MCF 10A (cell line): ENCODE measurements around the gene ZBTB7A. TPM values are rescaled to one million over a fixed set of nuclear protein-coding genes. Genes with fewer than 3 reads are reported as not detected.

ENCODE experiments used
- BruUV-seq: library from RNA; stranded (reverse); fragments of 400-500 nt; replicated peaks from 2 replicates; lab custom pipeline; 2021; lab: Mats Ljungman, UMichigan
- CTCF ChIA-PET: fragments of 300-600 bp; sonication (Branson Sonifier 250); formaldehyde crosslinking; extraction: SDS; loops from one replicate; lab custom pipeline; 2021; ENCODE audit warnings: antibody characterized with exemption, inconsistent platforms; lab: Yijun Ruan, JAX
- POLR2A ChIA-PET: fragments of 300-600, 350-650 bp; sonication (Branson Sonifier 250); formaldehyde crosslinking; extraction: SDS; loops from one replicate; lab custom pipeline; 2020; ENCODE audit warnings: antibody characterized with exemption, inconsistent platforms; lab: Yijun Ruan, JAX
- DNase-seq: peaks from one replicate; pipeline ENCODE4 v3.0.0-alpha.2; 2018; ENCODE audit not compliant: unreplicated experiment
- H3K27ac Mint-ChIP-seq: one replicate; pipeline ENCODE4 v1.8.0; 2022; ENCODE audit warnings: mild to moderate bottlenecking, low read depth, mixed read lengths; ENCODE audit not compliant: unreplicated experiment
- H3K27me3 Mint-ChIP-seq: one replicate; pipeline ENCODE4 v1.8.0; 2022; ENCODE audit warnings: mixed read lengths; ENCODE audit not compliant: insufficient read depth, unreplicated experiment
- H3K36me3 Mint-ChIP-seq: one replicate; pipeline ENCODE4 v1.8.0; 2022; ENCODE audit warnings: mild to moderate bottlenecking, moderate library complexity, mixed read lengths; ENCODE audit not compliant: insufficient read depth, unreplicated experiment
- H3K4me1 Mint-ChIP-seq: one replicate; pipeline ENCODE4 v1.8.0; 2022; ENCODE audit warnings: mixed read lengths; ENCODE audit not compliant: insufficient read depth, unreplicated experiment
- H3K4me3 Mint-ChIP-seq: one replicate; pipeline ENCODE4 v1.8.0; 2022; ENCODE audit warnings: mild to moderate bottlenecking, moderate library complexity, mixed read lengths; ENCODE audit not compliant: unreplicated experiment
- H3K9me3 Mint-ChIP-seq: one replicate; pipeline ENCODE4 v1.8.0; 2022; ENCODE audit warnings: mixed read lengths; ENCODE audit not compliant: unreplicated experiment
- intact Hi-C: fragments of 100-400 bp; cut with micrococcal nuclease; formaldehyde crosslinking; loops from 2 replicates; pipeline ENCODE4 v1.14.1; 2022
- total RNA-seq: library from RNA; stranded (reverse); gene quantifications from 2 replicates; pipeline ENCODE4 v1.2.3, GENCODE V29; 2022
- TF ChIP-seq, protein P1 (sequence below): fragments of 200-600 bp; IDR thresholded peaks from one replicate; pipeline ENCODE4 v1.8.0; 2022; ENCODE audit warnings: antibody characterized with exemption, mild to moderate bottlenecking; ENCODE audit not compliant: unreplicated experiment

The ZBTB7A gene
- total RNA-seq, 1 experiment from 2014 or later, result 35.1 TPM

- Mint-ChIP-seq H3K27ac (no peak overlapping the region), H3K36me3 (peaks cover 39% of the 10 kb centered on the region), H3K27me3 (no peaks in the 10 kb centered on the region), H3K9me3 (no peaks in the 10 kb centered on the region), H3K4me3 (no peak overlapping the region), H3K4me1 (no peaks in the 10 kb centered on the region)
- TF ChIP-seq, protein P1, sequence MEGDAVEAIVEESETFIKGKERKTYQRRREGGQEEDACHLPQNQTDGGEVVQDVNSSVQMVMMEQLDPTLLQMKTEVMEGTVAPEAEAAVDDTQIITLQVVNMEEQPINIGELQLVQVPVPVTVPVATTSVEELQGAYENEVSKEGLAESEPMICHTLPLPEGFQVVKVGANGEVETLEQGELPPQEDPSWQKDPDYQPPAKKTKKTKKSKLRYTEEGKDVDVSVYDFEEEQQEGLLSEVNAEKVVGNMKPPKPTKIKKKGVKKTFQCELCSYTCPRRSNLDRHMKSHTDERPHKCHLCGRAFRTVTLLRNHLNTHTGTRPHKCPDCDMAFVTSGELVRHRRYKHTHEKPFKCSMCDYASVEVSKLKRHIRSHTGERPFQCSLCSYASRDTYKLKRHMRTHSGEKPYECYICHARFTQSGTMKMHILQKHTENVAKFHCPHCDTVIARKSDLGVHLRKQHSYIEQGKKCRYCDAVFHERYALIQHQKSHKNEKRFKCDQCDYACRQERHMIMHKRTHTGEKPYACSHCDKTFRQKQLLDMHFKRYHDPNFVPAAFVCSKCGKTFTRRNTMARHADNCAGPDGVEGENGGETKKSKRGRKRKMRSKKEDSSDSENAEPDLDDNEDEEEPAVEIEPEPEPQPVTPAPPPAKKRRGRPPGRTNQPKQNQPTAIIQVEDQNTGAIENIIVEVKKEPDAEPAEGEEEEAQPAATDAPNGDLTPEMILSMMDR, result no peak
- no TSS peak for BruUV-seq
- intact Hi-C loops, result no loop called here
- ChIA-PET POLR2A (no interaction called here), CTCF (no interaction called here)
- no peak for DNase-seq
Measured at GRCh38 chr19:4028334-4029246, 38.1 kb downstream of the ZBTB7A start.

GRCh38 chr19:4027146-4027545 lies 39.6 kb downstream of the ZBTB7A start:
- H3K4me1 Mint-ChIP-seq, result no peaks in the 10 kb centered on the region
- H3K27me3 Mint-ChIP-seq, result no peaks in the 10 kb centered on the region
- POLR2A ChIA-PET, result interaction anchor here (0.6 kb wide), 1 partner anchor 113 kb away, joined by 3 read pairs; no protein-coding TSS in a partner anchor
- H3K36me3 Mint-ChIP-seq, result peaks cover 41% of the 10 kb centered on the region
- TF ChIP-seq, protein P1, result no peak
- no peaks in the 10 kb centered on the region for H3K9me3 Mint-ChIP-seq
- intact Hi-C loops, result no loop called here
- CTCF ChIA-PET, result interaction anchor here (0.6 kb wide), 1 partner anchor 114 kb away, joined by 3 read pairs; no protein-coding TSS in a partner anchor
- H3K4me3 Mint-ChIP-seq, result no peak overlapping the region
- BruUV-seq, result no TSS peak
- no peak overlapping the region for H3K27ac Mint-ChIP-seq
- DNase-seq, result no peak

DNA sequence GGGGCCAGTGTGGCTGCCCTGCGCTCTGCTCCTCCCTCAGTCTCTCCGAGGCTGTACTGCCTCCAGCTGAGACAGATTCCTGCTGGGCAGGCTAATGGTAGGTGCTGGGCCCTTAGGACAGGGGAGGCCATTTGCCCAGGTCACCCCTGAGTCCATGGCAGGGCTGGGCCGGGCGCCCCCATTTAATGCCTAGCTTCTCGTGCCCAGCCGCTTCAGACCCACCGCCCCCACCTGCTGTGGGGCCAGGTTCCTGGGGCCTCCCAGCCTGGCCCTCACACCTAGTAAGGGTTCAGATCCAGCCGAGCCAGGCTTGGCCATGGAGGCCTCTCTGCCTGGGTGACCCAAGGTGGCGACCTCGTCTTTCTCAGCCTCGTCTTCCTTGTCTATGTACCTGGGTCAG lies 41.4 kb downstream of the ZBTB7A start:
- BruUV-seq, result no TSS peak
- TF ChIP-seq, protein P1, result no peak
- H3K4me1 Mint-ChIP-seq, result no peaks in the 10 kb centered on the region
- peaks cover 38% of the 10 kb centered on the region for H3K36me3 Mint-ChIP-seq
- no peaks in the 10 kb centered on the region for H3K9me3 Mint-ChIP-seq
- POLR2A ChIA-PET, result no interaction called here
- CTCF ChIA-PET, result no interaction called here
- no peaks in the 10 kb centered on the region for H3K27me3 Mint-ChIP-seq
- no peak overlapping the region for H3K27ac Mint-ChIP-seq
- DNase-seq, result no peak
- no peak overlapping the region for H3K4me3 Mint-ChIP-seq
- intact Hi-C loops, result no loop called here

GRCh38 chr19:4023600-4024398 lies 42.9 kb downstream of the ZBTB7A start:
- CTCF ChIA-PET, result no interaction called here
- no peaks in the 10 kb centered on the region for H3K27me3 Mint-ChIP-seq
- intact Hi-C loops, result no loop called here
- POLR2A ChIA-PET, result no interaction called here
- TF ChIP-seq, protein P1, result no peak
- DNase-seq, result no peak
- H3K36me3 Mint-ChIP-seq, result peaks cover 37% of the 10 kb centered on the region
- no TSS peak for BruUV-seq
- no peaks in the 10 kb centered on the region for H3K9me3 Mint-ChIP-seq
- no peak overlapping the region for H3K27ac Mint-ChIP-seq
- H3K4me3 Mint-ChIP-seq, result no peak overlapping the region
- H3K4me1 Mint-ChIP-seq, result no peaks in the 10 kb centered on the region
